Body of pancreas (tissue), 4 donors: Measurements from ENCODE around the gene HERC2.

ENCODE experiments used
- POLR2A ChIP-seq, 3 donors: fragments of 450-650 bp; IDR thresholded peaks; one replicate each; pipeline ENCODE4 v1.6.1; 2016; ENCODE audit warnings: antibody characterized with exemption in 3 of 3, mild to moderate bottlenecking in 2 of 3
- TF ChIP-seq, protein P1 (sequence below), 7 experiments: fragments of 450-650 bp in 4 of 7; fragments of 200-600 bp in 3 of 7; sonication (generic) in 3 of 7; IDR thresholded peaks; one replicate each; pipeline ENCODE4 v1.5.1; 2016 to 2019; ENCODE audit warnings: antibody characterized with exemption in 7 of 7

GRCh38 chr15:28118531-28118930 is 203.4 kb downstream of the HERC2 start:
- TF ChIP-seq, protein P1, sequence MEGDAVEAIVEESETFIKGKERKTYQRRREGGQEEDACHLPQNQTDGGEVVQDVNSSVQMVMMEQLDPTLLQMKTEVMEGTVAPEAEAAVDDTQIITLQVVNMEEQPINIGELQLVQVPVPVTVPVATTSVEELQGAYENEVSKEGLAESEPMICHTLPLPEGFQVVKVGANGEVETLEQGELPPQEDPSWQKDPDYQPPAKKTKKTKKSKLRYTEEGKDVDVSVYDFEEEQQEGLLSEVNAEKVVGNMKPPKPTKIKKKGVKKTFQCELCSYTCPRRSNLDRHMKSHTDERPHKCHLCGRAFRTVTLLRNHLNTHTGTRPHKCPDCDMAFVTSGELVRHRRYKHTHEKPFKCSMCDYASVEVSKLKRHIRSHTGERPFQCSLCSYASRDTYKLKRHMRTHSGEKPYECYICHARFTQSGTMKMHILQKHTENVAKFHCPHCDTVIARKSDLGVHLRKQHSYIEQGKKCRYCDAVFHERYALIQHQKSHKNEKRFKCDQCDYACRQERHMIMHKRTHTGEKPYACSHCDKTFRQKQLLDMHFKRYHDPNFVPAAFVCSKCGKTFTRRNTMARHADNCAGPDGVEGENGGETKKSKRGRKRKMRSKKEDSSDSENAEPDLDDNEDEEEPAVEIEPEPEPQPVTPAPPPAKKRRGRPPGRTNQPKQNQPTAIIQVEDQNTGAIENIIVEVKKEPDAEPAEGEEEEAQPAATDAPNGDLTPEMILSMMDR (IDR thresholded peaks at IDR 0.05): no peak
- TF ChIP-seq POLR2A (IDR thresholded peaks at IDR 0.05): no peak
